DOHH2 (cell line): ENCODE measurements around the gene FAM193A.

ENCODE experiments used
- H3F3A ChIP-seq: fragments of 200-600 bp; sonication (generic), shearing (Covaris generic); 2 replicates; pipeline ENCODE4 v1.6.0; 2016; ENCODE audit warnings: antibody characterized with exemption, mild to moderate bottlenecking; ENCODE audit not compliant: control insufficient read depth, insufficient read depth
- H3K27ac ChIP-seq: fragments of 200-600 bp; sonication (generic); 2 replicates; pipeline ENCODE4 v1.5.1; 2014; ENCODE audit warnings: low read depth, mild to moderate bottlenecking, low read length, moderate library complexity
- H3K27me3 ChIP-seq: fragments of 200-600 bp; sonication (generic); 2 replicates; pipeline ENCODE4 v1.6.1; 2014; ENCODE audit warnings: mild to moderate bottlenecking, low read length, mixed read lengths; ENCODE audit not compliant: control insufficient read depth
- H3K36me3 ChIP-seq: fragments of 200-600 bp; sonication (generic); 2 replicates; pipeline ENCODE4 v1.6.1; 2014; ENCODE audit warnings: mild to moderate bottlenecking, low read length, moderate library complexity, mixed read lengths; ENCODE audit not compliant: control insufficient read depth
- H3K4me1 ChIP-seq: fragments of 200-600 bp; sonication (generic); 2 replicates; pipeline ENCODE4 v1.6.1; 2014; ENCODE audit warnings: mild to moderate bottlenecking, low read length, mixed read lengths; ENCODE audit not compliant: control insufficient read depth
- H3K4me2 ChIP-seq: fragments of 200-600 bp; sonication (generic); 2 replicates; pipeline ENCODE4 v1.6.0; 2014; ENCODE audit warnings: mild to moderate bottlenecking, low read length, moderate library complexity
- H3K4me3 ChIP-seq: fragments of 200-600 bp; sonication (generic); 2 replicates; pipeline ENCODE4 v1.5.1; 2014; ENCODE audit warnings: mild to moderate bottlenecking, low read length, mixed read lengths
- H3K79me2 ChIP-seq: fragments of 200-600 bp; sonication (generic); 2 replicates; pipeline ENCODE4 v1.6.1; 2014; ENCODE audit warnings: mild to moderate bottlenecking, low read length, mixed read lengths; ENCODE audit not compliant: control insufficient read depth
- H3K9me2 ChIP-seq: fragments of 200-600 bp; sonication (generic); replicated peaks from 2 replicates; pipeline ENCODE4 v1.6.1; 2014; ENCODE audit warnings: mild to moderate bottlenecking, low read length, mixed read lengths; ENCODE audit not compliant: control insufficient read depth
- H3K9me3 ChIP-seq: fragments of 200-600 bp; sonication (generic); 2 replicates; pipeline ENCODE4 v1.6.1; 2014; ENCODE audit warnings: antibody characterized with exemption, low read length, mixed read lengths; ENCODE audit not compliant: control insufficient read depth, insufficient read depth
- H4K20me1 ChIP-seq: fragments of 200-600 bp; sonication (generic); 2 replicates; pipeline ENCODE4 v1.6.0; 2014; ENCODE audit warnings: low read depth, mild to moderate bottlenecking, antibody characterized with exemption, low read length, moderate library complexity; ENCODE audit not compliant: control insufficient read depth, insufficient read depth
- CTCF ChIP-seq: fragments of 200-600 bp; sonication (generic); IDR thresholded peaks from one replicate; pipeline ENCODE4 v1.5.1; 2014; ENCODE audit warnings: antibody characterized with exemption, mild to moderate bottlenecking, low read depth, low read length; ENCODE audit not compliant: poor library complexity, severe bottlenecking
- EZH2phosphoT487 ChIP-seq: fragments of 200-600 bp; sonication (generic); IDR thresholded peaks from 2 replicates; pipeline ENCODE4 v1.6.1; 2017; ENCODE audit warnings: borderline replicate concordance, mild to moderate bottlenecking, antibody characterized with exemption, low read length, moderate library complexity, mixed read lengths

Gene FAM193A

GRCh38 chr4:2753436-2753835, 217.0 kb downstream of the FAM193A start:
- Histone ChIP-seq H3K9me3 (no peaks in the 10 kb centered on the region), H3K36me3 (no peaks in the 10 kb centered on the region), H3K27ac (no peak overlapping the region), H3K4me1 (peaks cover 22% of the 10 kb centered on the region), H4K20me1 (no peaks in the 10 kb centered on the region; the same call in 1 of the 2 replicates), H3K9me2 (no peaks in the 10 kb centered on the region), H3K79me2 (peaks cover 38% of the 10 kb centered on the region), H3K27me3 (peaks cover 15% of the 10 kb centered on the region), H3K4me2 (no peak overlapping the region), H3K4me3 (no peak overlapping the region), H3F3A (peaks cover 7% of the 10 kb centered on the region; the same call in 1 of the 2 replicates)
- TF ChIP-seq CTCF, result no peak
- TF ChIP-seq EZH2phosphoT487, result no peak

DNA sequence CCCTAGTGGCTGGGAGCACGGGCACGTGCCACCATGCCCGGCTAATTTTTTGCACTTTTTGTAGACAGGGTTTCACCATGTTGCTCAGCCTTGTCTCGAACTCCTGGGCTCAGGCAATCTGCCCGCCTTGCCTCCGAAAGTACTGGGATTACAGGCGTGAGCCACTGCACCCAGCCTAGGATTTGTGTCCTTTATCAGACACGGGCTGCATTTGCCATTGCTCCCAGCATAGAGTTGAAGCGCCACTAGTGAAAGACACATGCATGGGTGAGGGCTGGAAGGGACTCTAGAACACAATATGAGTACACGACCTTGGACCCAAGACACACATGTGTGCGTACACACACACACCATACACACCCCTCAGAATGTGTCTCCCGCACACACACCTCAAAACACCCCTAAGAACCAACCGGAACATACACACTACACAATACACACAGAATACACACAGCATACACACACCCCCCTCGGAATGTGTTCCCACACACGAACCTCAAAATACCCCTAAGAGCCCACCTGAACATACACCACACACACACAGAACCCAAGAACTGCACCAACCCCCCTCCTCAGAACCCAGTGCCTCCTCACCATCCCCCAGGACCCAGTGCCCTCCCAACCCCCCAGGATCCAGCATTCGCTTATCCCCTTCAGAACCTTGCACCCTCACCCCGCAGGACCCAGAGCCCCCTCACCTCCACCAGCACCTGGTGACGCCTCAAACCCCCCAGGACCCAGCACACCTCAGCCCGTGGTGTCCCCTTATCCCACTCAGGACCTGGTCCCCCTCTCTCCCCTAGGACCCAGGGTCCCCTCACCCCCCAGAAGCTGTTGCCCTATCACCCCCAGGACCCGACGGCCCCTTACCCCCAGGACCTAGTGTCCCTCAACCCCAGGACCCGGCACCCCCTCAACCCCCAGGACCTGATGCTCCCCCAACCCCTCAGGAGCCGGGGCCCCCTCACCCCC, 218.7 kb downstream of the FAM193A start:
- TF ChIP-seq CTCF (no peak), EZH2phosphoT487 (no peak)
- peak overlapping the region; percentile 93 for H3K4me3 ChIP-seq
- H3K4me1 ChIP-seq, result peaks cover 13% of the 10 kb centered on the region
- H3K79me2 ChIP-seq, result peaks cover 34% of the 10 kb centered on the region
- H3K27me3 ChIP-seq, result peaks cover 17% of the 10 kb centered on the region
- no peaks in the 10 kb centered on the region for H3K9me2 ChIP-seq
- no peaks in the 10 kb centered on the region for H3K36me3 ChIP-seq
- no peak overlapping the region for H3K27ac ChIP-seq
- peak overlapping the region; percentile 85 for H3K4me2 ChIP-seq
- no peaks in the 10 kb centered on the region for H3K9me3 ChIP-seq
- H4K20me1 ChIP-seq, result no peaks in the 10 kb centered on the region; the same call in 1 of the 2 replicates
- peaks cover 7% of the 10 kb centered on the region; the same call in 1 of the 2 replicates for H3F3A ChIP-seq

DNA sequence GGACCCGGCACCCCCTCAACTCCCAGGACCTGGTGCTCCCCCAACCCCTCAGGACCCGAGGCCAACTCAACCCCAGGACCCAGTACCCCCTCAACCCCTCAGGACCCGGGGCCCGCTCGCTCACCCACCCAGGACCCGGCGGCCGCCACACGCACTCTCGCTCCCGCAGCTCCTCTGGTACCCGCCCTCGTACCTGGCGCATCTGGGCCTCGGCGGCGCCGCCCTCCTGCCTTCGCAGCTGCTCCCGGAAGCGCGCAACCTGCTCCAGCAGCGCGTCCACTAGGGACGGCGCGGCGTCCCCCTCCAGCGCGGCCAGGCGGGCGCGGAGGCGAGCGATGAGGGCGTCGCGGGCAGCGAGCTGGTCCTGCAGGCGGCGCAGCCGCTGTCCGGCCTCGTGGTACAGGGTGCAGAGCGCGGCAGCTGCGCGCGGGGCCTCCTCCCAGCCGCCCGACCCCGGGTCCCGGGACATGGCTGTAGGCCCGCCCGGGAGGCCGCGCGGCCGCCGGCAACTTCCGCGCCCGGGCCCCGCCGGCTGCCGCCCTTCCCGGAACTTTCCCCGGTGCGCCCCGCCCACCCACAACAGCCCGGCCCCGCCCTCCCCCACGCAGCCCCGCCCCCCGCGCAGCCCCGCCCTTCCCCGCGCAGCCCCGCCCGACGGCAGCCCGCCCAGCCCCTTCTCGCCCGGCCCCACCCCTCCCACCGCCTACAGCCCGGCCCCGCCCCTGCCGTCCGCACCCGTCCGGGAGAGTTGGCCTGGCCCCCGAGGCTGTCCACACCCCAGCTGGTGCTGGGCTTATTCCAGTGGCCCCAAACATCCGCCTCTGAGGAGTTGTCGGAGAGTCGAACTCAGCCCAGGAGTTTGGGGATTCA, 219.6 kb downstream of the FAM193A start, which contains the start of gene TNIP2:
TNIP2 (minus strand) TSS at position 516 of the 870 bp plus-strand sequence; CDS start at position 469, 47 bp downstream.
- H4K20me1 ChIP-seq, result no peaks in the 10 kb centered on the region; the same call in 1 of the 2 replicates
- TF ChIP-seq EZH2phosphoT487, result no peak
- TF ChIP-seq CTCF, result no peak
- peak within 1 kb of the TSS; percentile 38 for H3K27ac ChIP-seq
- peaks cover 7% of the 10 kb centered on the region; the same call in 1 of the 2 replicates for H3F3A ChIP-seq
- H3K79me2 ChIP-seq, result peaks cover 30% of the 10 kb centered on the region
- peak within 1 kb of the TSS; percentile 85 for H3K4me2 ChIP-seq
- no peaks in the 10 kb centered on the region for H3K9me2 ChIP-seq
- H3K9me3 ChIP-seq, result no peaks in the 10 kb centered on the region
- H3K4me3 ChIP-seq, result peak within 1 kb of the TSS; percentile 93
- peaks cover 13% of the 10 kb centered on the region for H3K4me1 ChIP-seq
- H3K36me3 ChIP-seq, result no peaks in the 10 kb centered on the region
- H3K27me3 ChIP-seq, result peaks cover 23% of the 10 kb centered on the region
